ENCODE results near the gene LTBR. TPM values are rescaled to one million over a fixed set of nuclear protein-coding genes. Genes with fewer than 3 reads are reported as not detected.

LTBR gene
- polyA plus RNA-seq, 2 of the 4 experiments (the other 2 are of a cell fraction) = 57.3 to 110 TPM

DNA sequence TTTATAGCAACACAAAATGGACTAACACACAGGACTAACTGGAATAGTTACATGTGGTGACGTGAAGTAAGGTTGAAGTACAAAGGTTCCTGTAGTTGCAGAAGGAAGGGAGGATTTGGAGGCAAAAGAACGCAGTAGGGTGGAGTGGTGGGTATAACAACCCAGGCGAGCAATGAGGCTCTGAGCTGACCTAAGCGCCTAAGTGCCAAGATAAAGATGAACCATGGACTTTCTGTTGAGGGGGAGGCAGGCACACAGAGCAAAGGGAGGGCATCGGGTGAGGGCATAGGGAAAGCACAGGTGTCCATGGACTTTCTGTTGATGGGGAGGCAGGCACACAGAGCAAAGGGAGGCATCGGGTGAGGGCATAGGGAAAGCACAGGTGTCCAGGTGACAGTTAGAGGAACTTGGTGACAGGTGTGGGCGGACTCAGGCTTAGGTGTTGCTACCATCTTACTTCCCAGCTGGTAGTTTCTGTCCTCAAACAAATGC is 23.8 kb upstream of the LTBR start:
- peaks cover 41% of the 10 kb centered on the region for H3K4me1 ChIP-seq
- H3K4me2 ChIP-seq = peak overlapping the region; percentile 75; the same call in 2 of the 3 replicates
- POLR2A ChIA-PET = interaction anchor here (1.3 kb wide), 1 partner anchor 24 kb away, joined by 5 read pairs; no protein-coding TSS in a partner anchor
- CTCF ChIA-PET = interaction anchor here (0.7 to 24.7 kb wide), 3 partner anchors 21 to 37 kb away, joined by 3 to 705 read pairs (median 6); partner anchors contain the start of gene TNFRSF1A
- ATAC-seq (no peak), DNase-seq (ENCODE audit: low read depth in 1 of 2, low spot score in 1 of 2) (no peak), FAIRE-seq (no peak)
- WGBS (ENCODE audit: missing lambda C conversion rate) = 79% methylated on average over 7 of the region's 7 CpGs
- no peak overlapping the region for H3K4me3 ChIP-seq
- TF ChIP-seq MAFK (IDR thresholded peaks at IDR 0.05; ENCODE audit: partially characterized antibody) (no peak), CEBPB (IDR thresholded peaks at IDR 0.05) (no peak), HOXB13 (CRISPR knock-in tag; IDR thresholded peaks at IDR 0.05; ENCODE audit: low read depth) (no peak), ESRRA (IDR thresholded peaks at IDR 0.05; ENCODE audit: borderline replicate concordance, low read length) (no peak), RARB (CRISPR knock-in tag; IDR thresholded peaks at IDR 0.05) (no peak), BHLHE40 (IDR thresholded peaks at IDR 0.05; ENCODE audit: low read depth, low read length) (no peak), EHMT2 (IDR thresholded peaks at IDR 0.05; ENCODE audit: low read depth) (no peak), REST (IDR thresholded peaks at IDR 0.05) (no peak), HDAC2 (IDR thresholded peaks at IDR 0.05) (no peak), CHD4 (IDR thresholded peaks at IDR 0.05; ENCODE audit: borderline replicate concordance) (no peak), PHF8 (IDR thresholded peaks at IDR 0.05; ENCODE audit: borderline replicate concordance, low read depth) (no peak), MYC (IDR thresholded peaks at IDR 0.05; ENCODE audit: borderline replicate concordance, low read length) (no peak), TFCP2L1 (CRISPR knock-in tag; IDR thresholded peaks at IDR 0.05) (no peak), FOXS1 (CRISPR knock-in tag; IDR thresholded peaks at IDR 0.05) (no peak), HEYL (CRISPR knock-in tag; IDR thresholded peaks at IDR 0.05) (no peak), POLR2AphosphoS2 (conservative IDR thresholded peaks at IDR 0.05; ENCODE audit: low read length) (no peak), ZNF302 (CRISPR knock-in tag; IDR thresholded peaks at IDR 0.05) (no peak), NFE2L2 (conservative IDR thresholded peaks at IDR 0.05; ENCODE audit: low read length) (no peak), HOXB5 (CRISPR knock-in tag; IDR thresholded peaks at IDR 0.05) (no peak)
- TF ChIP-seq, protein P1, sequence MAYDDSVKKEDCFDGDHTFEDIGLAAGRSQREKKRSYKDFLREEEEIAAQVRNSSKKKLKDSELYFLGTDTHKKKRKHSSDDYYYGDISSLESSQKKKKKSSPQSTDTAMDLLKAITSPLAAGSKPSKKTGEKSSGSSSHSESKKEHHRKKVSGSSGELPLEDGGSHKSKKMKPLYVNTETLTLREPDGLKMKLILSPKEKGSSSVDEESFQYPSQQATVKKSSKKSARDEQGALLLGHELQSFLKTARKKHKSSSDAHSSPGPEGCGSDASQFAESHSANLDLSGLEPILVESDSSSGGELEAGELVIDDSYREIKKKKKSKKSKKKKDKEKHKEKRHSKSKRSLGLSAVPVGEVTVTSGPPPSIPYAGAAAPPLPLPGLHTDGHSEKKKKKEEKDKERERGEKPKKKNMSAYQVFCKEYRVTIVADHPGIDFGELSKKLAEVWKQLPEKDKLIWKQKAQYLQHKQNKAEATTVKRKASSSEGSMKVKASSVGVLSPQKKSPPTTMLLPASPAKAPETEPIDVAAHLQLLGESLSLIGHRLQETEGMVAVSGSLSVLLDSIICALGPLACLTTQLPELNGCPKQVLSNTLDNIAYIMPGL (CRISPR knock-in tag; IDR thresholded peaks at IDR 0.05; ENCODE audit: borderline replicate concordance) = no peak
- H3K9me3 ChIP-seq = no peaks in the 10 kb centered on the region
- H3K27ac ChIP-seq = peak overlapping the region; percentile 98; a peak in 5 of 6 replicates

Data from A549 (cell line).